Measurements from ENCODE around the gene C2orf80. TPM values are rescaled to one million over a fixed set of nuclear protein-coding genes. Genes with fewer than 3 reads are reported as not detected.

The C2orf80 gene
- total and polyA plus RNA-seq, 2 experiments from 2014 or later, result not detected

DNA sequence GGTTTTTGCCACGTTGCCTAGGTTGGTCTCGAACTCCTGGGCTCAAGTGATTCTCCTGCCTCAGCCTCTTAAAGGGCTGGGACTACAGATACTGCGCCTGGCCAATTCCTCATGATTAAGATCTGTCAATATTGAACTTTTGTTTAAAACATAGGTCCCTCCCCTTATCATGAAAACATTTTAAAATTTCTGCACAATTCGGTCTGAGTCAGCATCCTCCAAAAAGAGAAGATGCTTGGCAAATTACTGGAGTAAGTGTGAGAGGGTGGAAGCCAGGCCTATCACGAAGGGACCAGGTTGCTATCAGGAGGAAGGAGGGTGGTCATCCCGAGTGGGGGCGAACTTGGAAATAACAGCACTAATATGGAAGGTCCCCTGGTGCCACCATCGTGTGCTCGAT lies 15.7 kb downstream of the C2orf80 start:
- Histone ChIP-seq H3K4me1 (ENCODE audit: insufficient read depth) (no peaks in the 10 kb centered on the region), H3K27me3 (no peaks in the 10 kb centered on the region), H2AFZ (no peak overlapping the region), H3K9me2 (replicated peaks; ENCODE audit: insufficient read depth) (no peaks in the 10 kb centered on the region), H3K4me3 (no peak overlapping the region), H4K20me1 (ENCODE audit: insufficient read depth, poor library complexity, severe bottlenecking) (no peaks in the 10 kb centered on the region), H3K9me3 (ENCODE audit: low read depth) (no peaks in the 10 kb centered on the region), H3K79me2 (no peaks in the 10 kb centered on the region), H3K4me2 (no peak overlapping the region), H3K36me3 (replicated peaks; ENCODE audit: insufficient read depth, low read depth) (no peaks in the 10 kb centered on the region), H3K27ac (no peak overlapping the region)
- TF ChIP-seq EZH2 (IDR thresholded peaks at IDR 0.05; ENCODE audit: borderline replicate concordance) (no peak), EZH2phosphoT487 (IDR thresholded peaks at IDR 0.05; ENCODE audit: low read depth, severe bottlenecking, unreplicated experiment) (no peak)
- TF ChIP-seq, protein P1, sequence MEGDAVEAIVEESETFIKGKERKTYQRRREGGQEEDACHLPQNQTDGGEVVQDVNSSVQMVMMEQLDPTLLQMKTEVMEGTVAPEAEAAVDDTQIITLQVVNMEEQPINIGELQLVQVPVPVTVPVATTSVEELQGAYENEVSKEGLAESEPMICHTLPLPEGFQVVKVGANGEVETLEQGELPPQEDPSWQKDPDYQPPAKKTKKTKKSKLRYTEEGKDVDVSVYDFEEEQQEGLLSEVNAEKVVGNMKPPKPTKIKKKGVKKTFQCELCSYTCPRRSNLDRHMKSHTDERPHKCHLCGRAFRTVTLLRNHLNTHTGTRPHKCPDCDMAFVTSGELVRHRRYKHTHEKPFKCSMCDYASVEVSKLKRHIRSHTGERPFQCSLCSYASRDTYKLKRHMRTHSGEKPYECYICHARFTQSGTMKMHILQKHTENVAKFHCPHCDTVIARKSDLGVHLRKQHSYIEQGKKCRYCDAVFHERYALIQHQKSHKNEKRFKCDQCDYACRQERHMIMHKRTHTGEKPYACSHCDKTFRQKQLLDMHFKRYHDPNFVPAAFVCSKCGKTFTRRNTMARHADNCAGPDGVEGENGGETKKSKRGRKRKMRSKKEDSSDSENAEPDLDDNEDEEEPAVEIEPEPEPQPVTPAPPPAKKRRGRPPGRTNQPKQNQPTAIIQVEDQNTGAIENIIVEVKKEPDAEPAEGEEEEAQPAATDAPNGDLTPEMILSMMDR (IDR thresholded peaks at IDR 0.05; ENCODE audit: poor library complexity), result no peak
- 92% methylated on average over 9 of the region's 9 CpGs for WGBS (ENCODE audit: low lambda C conversion rate, missing lambda C conversion rate)
- DNase-seq (ENCODE audit: low spot score), result no peak

DNA sequence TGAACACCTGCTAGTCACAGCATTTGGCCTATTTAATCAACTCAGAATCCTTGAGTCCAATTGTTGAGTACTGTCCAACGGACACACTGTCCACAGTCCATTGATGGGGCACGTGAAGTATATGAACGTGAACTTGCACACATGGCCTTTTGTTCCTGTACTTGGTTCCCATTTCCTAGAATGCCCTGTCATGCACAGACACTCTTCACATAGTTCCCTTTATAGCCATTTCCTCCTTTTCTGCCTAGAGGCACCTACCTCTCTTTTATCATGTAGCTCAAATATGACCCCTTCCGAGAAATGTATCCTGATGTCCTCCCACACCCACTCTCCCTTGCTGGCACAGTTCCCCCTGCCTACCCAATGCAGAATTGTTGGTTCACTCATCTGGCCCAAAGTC lies 17.7 kb downstream of the C2orf80 start:
- Histone ChIP-seq H2AFZ (no peak overlapping the region), H3K27me3 (no peaks in the 10 kb centered on the region), H3K27ac (no peak overlapping the region), H3K4me3 (no peak overlapping the region), H3K36me3 (replicated peaks; ENCODE audit: insufficient read depth, low read depth) (no peaks in the 10 kb centered on the region), H3K4me1 (ENCODE audit: insufficient read depth) (no peaks in the 10 kb centered on the region), H3K9me3 (ENCODE audit: low read depth) (no peaks in the 10 kb centered on the region), H3K79me2 (no peaks in the 10 kb centered on the region), H3K4me2 (no peak overlapping the region), H4K20me1 (ENCODE audit: insufficient read depth, poor library complexity, severe bottlenecking) (no peaks in the 10 kb centered on the region), H3K9me2 (replicated peaks; ENCODE audit: insufficient read depth) (no peaks in the 10 kb centered on the region)
- TF ChIP-seq EZH2 (IDR thresholded peaks at IDR 0.05; ENCODE audit: borderline replicate concordance) (no peak), EZH2phosphoT487 (IDR thresholded peaks at IDR 0.05; ENCODE audit: low read depth, severe bottlenecking, unreplicated experiment) (no peak)
- TF ChIP-seq, protein P1 (IDR thresholded peaks at IDR 0.05; ENCODE audit: poor library complexity), result no peak
- 83% methylated on average over 4 of the region's 4 CpGs for WGBS (ENCODE audit: low lambda C conversion rate, missing lambda C conversion rate)
- no peak for DNase-seq (ENCODE audit: low spot score)

DNA sequence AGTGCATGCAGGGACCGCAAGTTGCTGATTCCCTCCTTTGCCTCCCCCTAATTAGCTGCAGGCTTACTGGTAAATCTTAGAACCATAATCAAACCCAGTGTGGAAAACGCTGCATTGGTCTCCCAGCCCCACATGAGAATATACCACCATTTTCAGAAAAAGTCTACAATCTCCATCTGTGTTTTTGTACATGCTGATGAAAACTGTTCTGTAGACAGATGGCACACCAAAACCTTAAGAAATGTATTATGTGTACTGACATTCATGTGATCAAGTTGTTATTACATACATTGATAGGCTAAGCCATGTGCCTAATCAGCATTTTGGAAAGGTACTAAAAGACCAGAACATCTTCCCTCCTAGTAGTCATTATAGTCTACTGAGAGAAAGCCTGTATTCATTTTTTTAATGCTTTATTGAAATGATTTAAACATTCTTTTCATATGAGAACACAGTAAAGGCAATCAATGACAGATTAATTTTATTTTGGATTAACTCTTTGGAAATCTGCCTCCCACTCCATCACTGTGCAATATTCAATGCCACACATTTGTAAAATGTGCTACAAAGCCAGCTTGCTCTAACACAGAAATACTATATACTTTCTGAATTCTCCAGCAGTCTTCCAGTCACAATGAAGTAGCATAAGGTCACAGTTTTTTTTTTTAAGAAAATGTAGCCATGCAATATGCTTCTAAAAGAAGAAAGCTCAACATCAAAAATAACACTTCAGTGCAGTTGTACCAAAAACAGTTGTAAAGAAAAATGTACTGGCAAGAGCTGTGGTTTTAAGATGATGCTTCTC lies 24.7 kb downstream of the C2orf80 start:
- Histone ChIP-seq H3K9me2 (replicated peaks; ENCODE audit: insufficient read depth) (no peaks in the 10 kb centered on the region), H4K20me1 (ENCODE audit: insufficient read depth, poor library complexity, severe bottlenecking) (no peaks in the 10 kb centered on the region), H2AFZ (no peak overlapping the region), H3K4me3 (no peak overlapping the region), H3K9me3 (ENCODE audit: low read depth) (no peaks in the 10 kb centered on the region), H3K36me3 (replicated peaks; ENCODE audit: insufficient read depth, low read depth) (no peaks in the 10 kb centered on the region), H3K79me2 (no peaks in the 10 kb centered on the region), H3K4me2 (no peak overlapping the region), H3K27me3 (no peaks in the 10 kb centered on the region), H3K27ac (no peak overlapping the region), H3K4me1 (ENCODE audit: insufficient read depth) (no peaks in the 10 kb centered on the region)
- TF ChIP-seq, protein P1 (IDR thresholded peaks at IDR 0.05; ENCODE audit: poor library complexity), result no peak
- TF ChIP-seq EZH2 (IDR thresholded peaks at IDR 0.05; ENCODE audit: borderline replicate concordance), result no peak
- no peak for TF ChIP-seq EZH2phosphoT487 (IDR thresholded peaks at IDR 0.05; ENCODE audit: low read depth, severe bottlenecking, unreplicated experiment)
- 87% methylated on average over 2 of the region's 2 CpGs for WGBS (ENCODE audit: low lambda C conversion rate, missing lambda C conversion rate)
- no peak for DNase-seq (ENCODE audit: low spot score)
